GM06990 (cell line): ENCODE data around the gene TBC1D22A.

ENCODE experiments used
- DNase-seq: peaks from one replicate; pipeline ENCODE4 v3.0.0-alpha.2; 2011; ENCODE audit not compliant: insufficient read length; ENCODE audit errors: extremely low read depth
- H3K27me3 ChIP-seq: replicated peaks from 2 replicates; pipeline ENCODE4 v1.6.0; 2011; ENCODE audit warnings: low read length; ENCODE audit not compliant: control insufficient read depth, insufficient read depth
- H3K36me3 ChIP-seq: 2 replicates; pipeline ENCODE4 v1.5.1; 2011; ENCODE audit warnings: low read length; ENCODE audit not compliant: control insufficient read depth, insufficient read depth
- H3K4me3 ChIP-seq: replicated peaks from 2 replicates; pipeline ENCODE4 v1.5.1; 2011; ENCODE audit warnings: low read depth, mild to moderate bottlenecking, control low read depth, low read length
- TF ChIP-seq, protein P1 (sequence below): IDR thresholded peaks from 2 replicates; pipeline ENCODE4 v1.5.1; 2011; ENCODE audit warnings: low read length, control low read depth, mild to moderate bottlenecking, inconsistent platforms; ENCODE audit not compliant: insufficient read depth, poor library complexity, severe bottlenecking

Gene TBC1D22A

DNA sequence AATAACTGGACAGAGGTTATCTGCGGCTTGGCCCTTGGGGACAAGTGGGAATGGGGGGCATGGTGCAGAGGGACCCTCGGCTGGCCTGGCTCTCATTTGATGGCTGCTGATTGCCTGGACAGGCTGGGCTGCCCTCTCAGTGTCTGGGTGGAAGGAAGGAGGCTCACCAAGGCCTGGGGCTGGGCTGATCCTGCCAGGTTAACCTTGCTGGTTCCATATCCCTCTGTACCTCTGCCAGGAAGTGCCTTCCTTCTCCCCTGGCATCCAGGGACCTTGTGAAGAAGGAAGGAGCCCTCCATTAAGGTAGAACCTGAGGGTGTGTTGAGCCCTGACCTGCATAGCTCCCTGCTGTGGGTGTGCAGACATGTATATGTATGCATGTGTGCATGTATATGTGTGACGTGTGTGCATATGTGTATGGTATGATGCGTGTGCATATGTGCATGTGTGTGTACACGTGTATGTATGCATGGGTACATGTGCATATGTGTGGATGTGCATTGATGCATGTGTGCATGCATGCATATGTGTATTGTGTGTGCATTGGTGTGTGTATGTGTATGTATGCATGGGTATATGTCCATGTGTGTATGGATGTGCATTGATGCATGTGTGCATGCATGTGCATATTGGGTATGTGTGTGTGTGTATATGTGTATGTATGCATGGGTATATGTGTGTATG, 433.9 kb downstream of the TBC1D22A start:
- Histone ChIP-seq H3K27me3 (no peaks in the 10 kb centered on the region), H3K4me3 (no peak overlapping the region), H3K36me3 (no peaks in the 10 kb centered on the region)
- TF ChIP-seq, protein P1, sequence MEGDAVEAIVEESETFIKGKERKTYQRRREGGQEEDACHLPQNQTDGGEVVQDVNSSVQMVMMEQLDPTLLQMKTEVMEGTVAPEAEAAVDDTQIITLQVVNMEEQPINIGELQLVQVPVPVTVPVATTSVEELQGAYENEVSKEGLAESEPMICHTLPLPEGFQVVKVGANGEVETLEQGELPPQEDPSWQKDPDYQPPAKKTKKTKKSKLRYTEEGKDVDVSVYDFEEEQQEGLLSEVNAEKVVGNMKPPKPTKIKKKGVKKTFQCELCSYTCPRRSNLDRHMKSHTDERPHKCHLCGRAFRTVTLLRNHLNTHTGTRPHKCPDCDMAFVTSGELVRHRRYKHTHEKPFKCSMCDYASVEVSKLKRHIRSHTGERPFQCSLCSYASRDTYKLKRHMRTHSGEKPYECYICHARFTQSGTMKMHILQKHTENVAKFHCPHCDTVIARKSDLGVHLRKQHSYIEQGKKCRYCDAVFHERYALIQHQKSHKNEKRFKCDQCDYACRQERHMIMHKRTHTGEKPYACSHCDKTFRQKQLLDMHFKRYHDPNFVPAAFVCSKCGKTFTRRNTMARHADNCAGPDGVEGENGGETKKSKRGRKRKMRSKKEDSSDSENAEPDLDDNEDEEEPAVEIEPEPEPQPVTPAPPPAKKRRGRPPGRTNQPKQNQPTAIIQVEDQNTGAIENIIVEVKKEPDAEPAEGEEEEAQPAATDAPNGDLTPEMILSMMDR = no peak
- no peak for DNase-seq

DNA sequence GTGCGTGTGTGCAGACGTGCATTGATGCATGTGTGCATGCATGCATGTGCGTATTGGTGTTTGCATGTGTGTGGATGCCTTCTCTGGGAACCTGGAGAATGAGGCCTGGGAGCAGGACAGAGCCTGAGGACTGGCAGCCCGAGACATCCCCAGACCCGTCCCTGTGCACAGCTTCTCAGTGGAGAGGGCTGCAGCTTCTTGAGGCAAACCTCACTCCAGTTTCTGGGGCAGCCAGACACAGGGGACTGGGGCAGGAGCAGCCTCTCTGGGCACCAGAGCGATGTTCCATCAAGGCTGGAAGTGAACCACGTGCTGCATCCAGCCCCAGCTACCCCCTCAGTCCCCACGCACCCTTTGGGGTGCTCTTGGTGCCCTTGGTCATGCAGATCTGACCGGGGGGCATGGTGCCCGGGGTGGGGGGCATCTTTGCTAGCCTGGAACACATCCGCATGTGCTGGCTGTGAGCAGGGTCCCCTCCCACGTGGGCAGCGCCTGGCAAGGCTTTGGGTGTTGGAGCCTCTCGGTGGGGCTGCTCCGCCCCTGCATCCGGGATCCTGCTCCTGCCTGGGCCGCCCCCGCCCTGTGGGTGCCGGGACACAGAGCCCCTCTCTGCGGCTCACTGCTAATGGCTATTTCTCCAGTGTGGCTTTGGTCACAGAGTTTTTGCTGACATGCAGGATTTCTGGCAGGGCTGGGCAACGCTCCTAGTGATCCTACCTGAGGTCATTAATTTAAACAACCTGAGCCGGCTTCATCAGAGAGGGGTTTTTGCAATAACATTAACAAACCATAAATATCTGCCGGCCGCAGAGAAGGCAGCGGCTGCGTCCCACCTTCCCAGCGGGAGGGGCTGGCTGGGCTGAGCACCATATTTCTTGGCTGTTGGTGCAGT, 434.7 kb downstream of the TBC1D22A start:
- no peak overlapping the region for H3K4me3 ChIP-seq
- no peaks in the 10 kb centered on the region for H3K36me3 ChIP-seq
- H3K27me3 ChIP-seq = no peaks in the 10 kb centered on the region
- no peak for DNase-seq
- TF ChIP-seq, protein P1 = no peak

- H3K36me3 ChIP-seq = no peaks in the 10 kb centered on the region
- DNase-seq = no peak
- no peaks in the 10 kb centered on the region for H3K27me3 ChIP-seq
- TF ChIP-seq, protein P1 = no peak
- no peak overlapping the region for H3K4me3 ChIP-seq
These were observed 435.5 kb downstream of the TBC1D22A start for GRCh38 chr22:47197773-47198500.

- Histone ChIP-seq H3K27me3 (no peaks in the 10 kb centered on the region), H3K4me3 (no peak overlapping the region), H3K36me3 (no peaks in the 10 kb centered on the region)
- TF ChIP-seq, protein P1 = no peak
- DNase-seq = no peak
These were observed 436.4 kb downstream of the TBC1D22A start for GRCh38 chr22:47198801-47199251.

DNA sequence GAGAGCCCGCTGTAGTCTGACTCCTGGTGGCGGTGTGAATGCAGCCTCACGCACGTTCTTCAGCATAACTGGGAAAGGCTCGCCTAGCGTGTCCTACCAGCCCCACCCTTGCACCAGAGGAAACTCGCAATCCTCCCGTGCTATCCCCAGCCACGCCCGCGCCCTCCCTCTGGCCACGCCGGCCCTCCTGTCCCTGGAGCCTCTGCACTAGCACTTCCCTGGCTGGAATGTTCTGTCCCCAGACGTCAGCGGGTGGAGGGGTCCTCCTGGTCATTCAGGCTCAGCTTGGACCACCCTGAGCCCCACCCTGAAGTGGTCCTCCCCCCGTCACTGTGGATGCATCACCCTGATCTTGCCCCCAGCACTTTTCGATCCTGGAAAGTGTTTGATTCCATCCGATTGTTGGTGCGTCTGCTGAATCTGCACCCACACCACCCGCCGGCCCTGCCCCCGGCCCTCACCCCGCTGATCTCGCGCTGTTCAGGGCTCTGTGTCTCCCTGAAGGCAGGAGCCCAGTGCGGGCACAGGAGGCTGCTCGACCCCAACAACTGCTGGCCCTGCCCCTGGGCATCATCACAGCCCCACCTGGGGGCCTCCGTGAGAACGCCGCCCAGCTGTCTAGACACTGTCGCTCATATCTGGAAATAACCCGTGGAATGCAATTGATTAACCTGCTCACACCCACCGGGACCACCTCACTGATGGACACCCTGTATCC, 437.0 kb downstream of the TBC1D22A start:
- no peak for DNase-seq
- H3K36me3 ChIP-seq = no peaks in the 10 kb centered on the region
- H3K27me3 ChIP-seq = no peaks in the 10 kb centered on the region
- no peak overlapping the region for H3K4me3 ChIP-seq
- TF ChIP-seq, protein P1 = no peak
